Activated CD8-positive, alpha-beta memory T cell treated with anti-CD3 and anti-CD28 coated beads, Interleukin-2, amount 50 U/mL, for 48 hours (primary cell): ENCODE data around the gene DGKB.
"Not testable (repeated sequence)": the region's sequence is repeated elsewhere in the genome, so short reads cannot be mapped to it uniquely, and the experiment has no call there.

Source experiments
- DNase-seq: peaks from one replicate; pipeline ENCODE4 v3.0.0-alpha.2; 2020

DGKB gene

GRCh38 chr7:14552060-14552459 lies 350.5 kb downstream of the DGKB start:
- DNase-seq = no peak

GRCh38 chr7:14551310-14551709 lies 351.2 kb downstream of the DGKB start:
- no peak for DNase-seq

DNA sequence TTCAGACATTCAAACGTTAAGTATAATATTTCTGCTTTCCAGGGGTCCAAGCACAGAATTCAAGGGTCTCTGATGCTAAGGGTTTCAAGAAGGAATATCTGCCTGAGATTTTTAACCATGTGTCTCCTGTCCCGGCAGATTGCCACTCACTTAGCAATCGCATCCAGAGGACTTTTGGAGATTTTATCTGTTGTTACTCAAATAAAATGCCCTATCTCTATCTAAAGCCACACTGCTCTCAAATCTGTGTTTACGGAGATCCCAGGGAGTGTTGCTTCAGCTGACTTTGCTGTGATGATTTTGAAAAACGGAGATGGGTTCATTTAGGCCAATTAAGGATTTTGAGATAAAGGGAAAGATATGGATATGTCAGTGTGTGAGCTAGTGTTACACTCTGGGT lies 359.9 kb downstream of the DGKB start:
- no peak for DNase-seq

- DNase-seq = no peak
Observed at GRCh38 chr7:14521183-14521582, 381.4 kb downstream of the DGKB start.

DNA sequence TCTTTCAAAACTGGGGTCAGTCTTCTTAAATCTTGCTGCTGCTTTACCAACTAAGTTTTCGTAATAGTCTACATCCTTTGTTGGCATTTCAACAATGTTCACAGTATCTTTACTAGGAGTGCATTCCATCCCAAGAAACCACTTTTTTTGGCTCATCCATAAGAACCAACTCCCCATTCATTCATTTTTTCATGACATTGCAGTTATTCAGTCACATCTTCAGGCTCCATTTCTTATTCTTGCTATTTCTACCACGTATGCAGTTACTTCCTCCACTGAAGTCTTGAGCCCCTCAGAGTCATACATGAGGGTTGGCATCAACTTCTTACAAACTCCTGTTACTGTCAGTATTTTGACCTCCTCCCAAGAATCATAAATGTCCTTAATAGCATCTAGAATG lies 392.3 kb downstream of the DGKB start:
- no peak for DNase-seq

GRCh38 chr7:14507617-14508016 lies 394.9 kb downstream of the DGKB start:
- no peak for DNase-seq

DNA sequence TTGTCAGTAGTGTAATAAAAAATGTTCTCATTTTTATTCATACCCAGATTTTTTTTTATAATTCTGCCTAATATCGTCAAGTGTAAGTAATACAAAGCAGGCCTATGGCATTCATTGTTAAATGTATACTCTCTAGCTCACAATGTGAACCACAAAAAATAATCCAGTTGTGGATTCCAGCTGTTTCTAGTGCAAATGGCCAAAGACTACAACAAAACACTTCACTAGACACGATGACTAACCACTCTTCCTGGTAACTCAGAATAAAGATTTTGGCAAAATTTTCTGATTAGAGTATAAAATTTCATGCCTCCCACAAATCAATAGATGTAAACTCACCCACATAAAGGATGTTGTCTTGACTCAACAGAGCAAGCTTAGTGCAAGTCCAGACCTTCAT lies 396.6 kb downstream of the DGKB start:
- no peak for DNase-seq

- DNase-seq = no peak
Observed at GRCh38 chr7:14504134-14504533, 398.4 kb downstream of the DGKB start.

- DNase-seq = no peak
Observed at GRCh38 chr7:14503623-14504022, 398.9 kb downstream of the DGKB start.

DNA sequence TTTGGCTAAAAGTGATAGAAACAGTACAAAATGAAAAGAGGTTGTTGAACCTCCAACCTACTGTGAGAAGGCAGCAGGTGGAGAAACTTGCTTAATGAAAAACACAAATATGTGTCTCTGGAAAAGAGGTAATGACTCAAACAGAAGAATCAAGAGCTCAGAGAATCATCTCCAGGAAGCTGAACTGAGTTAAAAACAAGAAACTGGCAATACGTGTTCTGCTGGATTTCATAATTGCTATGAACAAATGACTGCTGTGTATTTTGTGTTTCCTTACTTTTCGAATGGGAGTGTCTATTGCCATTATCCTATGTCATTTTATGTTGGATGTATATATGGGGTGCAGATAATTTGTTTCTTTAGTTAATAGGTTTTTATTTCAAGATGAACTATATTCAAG lies 401.1 kb downstream of the DGKB start:
- no peak for DNase-seq

GRCh38 chr7:14497390-14497789 lies 405.2 kb downstream of the DGKB start:
- no peak for DNase-seq

GRCh38 chr7:14495633-14496032 lies 406.9 kb downstream of the DGKB start:
- no peak for DNase-seq

DNA sequence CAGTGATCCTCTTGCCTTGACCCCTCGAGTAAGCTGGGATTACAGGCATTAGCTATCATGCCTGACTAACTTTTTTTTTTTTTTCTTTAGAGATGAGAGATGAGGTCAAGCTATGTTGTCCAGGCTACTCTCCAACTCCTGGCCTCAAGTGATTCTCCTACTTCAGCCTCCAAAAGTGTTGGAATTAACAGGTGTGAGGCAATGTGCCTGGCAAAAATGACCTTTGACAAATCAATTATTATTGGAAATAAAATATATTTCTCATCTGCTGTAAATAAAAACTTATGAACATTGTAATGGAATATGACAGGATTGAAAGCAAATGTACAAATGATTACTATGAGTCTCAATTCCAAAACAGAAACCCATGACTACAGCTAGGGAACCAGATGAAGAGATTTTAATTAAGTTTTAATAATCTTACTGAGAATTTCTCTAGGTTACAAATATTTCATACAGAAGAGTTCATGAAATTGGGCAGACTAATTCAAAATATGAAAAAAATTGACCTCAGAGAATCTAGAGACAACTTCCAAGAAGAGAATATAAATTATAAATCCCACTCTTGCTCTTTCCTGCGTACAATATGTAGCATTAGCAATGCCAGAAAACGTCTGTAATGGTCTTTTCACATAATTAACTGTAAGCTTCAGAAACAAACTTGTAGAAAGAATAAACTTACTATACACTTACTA lies 414.7 kb downstream of the DGKB start:
- no peak for DNase-seq

- DNase-seq = no peak
Observed at GRCh38 chr7:14483663-14484062, 418.9 kb downstream of the DGKB start.

- no peak for DNase-seq
Observed at GRCh38 chr7:14480281-14480680, 422.3 kb downstream of the DGKB start.

- no peak for DNase-seq
Observed at GRCh38 chr7:14478834-14479510, 423.6 kb downstream of the DGKB start.

GRCh38 chr7:14461716-14462115 lies 440.8 kb downstream of the DGKB start:
- DNase-seq = not testable (repeated sequence)

- not testable (repeated sequence) for DNase-seq
Observed at GRCh38 chr7:14458846-14459245, 443.7 kb downstream of the DGKB start.

DNA sequence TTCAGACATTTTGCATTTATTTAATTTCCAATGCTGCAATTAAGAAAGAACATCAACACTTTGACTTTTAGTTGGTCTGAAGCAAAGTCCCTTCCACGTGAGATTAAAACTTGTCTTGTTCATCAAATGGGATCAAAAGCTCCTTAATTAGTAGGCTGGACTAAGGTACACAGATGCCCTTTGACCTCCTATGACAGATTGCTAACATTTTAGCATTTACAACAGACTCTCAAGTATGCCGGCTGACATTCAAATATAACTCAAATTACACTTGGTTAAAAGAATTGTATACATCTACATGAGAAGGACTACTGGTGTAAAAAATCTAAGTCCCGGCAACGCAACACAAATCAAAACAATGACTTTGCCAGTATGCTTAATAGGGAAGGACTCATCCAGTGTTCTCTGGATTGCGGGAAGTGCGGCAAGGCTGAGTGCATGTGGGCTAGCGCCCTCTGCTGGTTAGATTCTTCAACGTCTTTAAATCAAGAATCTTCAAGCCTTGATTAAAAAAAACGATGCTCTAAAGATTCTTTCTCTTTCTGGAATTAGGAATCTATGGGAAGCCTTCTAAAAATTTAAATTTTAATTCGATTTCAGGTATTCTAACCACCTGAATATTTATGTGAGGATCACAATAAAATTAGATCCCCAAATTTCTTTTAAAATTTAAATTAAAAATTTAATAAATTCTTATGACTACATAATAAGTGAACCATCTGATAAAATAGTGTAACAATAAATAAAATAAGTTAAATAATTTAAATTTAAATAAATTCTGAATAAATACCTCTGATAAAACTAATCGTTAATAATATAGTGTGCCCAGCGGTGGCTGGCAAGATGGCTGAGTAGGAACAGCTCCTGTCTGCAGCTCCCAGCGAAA lies 444.7 kb downstream of the DGKB start:
- peak; percentile 57 for DNase-seq

GRCh38 chr7:14449291-14449690 lies 453.3 kb downstream of the DGKB start:
- DNase-seq = no peak

DNA sequence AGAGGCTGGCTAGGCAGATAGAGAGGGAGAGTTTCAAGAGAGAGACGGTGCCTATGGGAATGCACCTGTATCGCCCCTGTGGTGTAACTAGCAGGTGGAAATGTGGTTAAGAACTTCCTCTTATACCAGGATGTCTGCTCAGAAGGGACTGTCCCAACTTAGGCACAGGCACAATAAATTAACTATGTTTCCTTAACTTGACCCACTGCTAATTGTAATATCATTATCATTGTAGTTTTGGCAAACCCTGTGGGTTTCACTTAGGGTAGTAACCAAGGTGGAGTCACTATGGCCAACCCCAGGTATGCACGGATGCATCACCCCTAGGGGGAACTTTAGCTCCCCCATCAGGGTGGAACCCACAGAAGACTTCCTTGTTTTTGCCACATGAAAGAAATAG lies 455.7 kb downstream of the DGKB start:
- no peak for DNase-seq

DNA sequence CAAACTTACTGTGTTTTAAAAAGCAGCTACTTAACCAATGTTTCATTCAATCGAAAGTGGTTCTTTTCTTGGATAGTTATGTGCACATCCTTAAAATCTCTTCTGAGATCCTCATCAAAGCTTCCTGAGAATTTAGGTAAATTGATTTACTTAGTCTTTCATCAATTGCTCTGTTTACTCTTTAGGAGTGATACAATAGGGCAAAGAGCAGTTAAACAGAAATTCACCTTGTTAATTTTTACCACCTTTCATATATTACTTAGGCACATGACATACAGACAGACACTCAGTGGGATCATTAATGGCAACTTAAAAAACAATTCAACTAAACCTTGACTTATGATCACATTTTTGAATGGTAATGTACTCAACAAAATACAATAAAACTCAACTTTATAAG lies 456.3 kb downstream of the DGKB start:
- DNase-seq = no peak

- DNase-seq = no peak
Observed at GRCh38 chr7:14438366-14438765, 464.2 kb downstream of the DGKB start.

- DNase-seq = no peak
Observed at GRCh38 chr7:14436878-14437277, 465.7 kb downstream of the DGKB start.
